Measurements from ENCODE around the gene CLRN3. TPM values are rescaled to one million over a fixed set of nuclear protein-coding genes. Genes with fewer than 3 reads are reported as not detected.

Gene CLRN3
- total RNA-seq, 1 experiment from 2014 or later: not detected

Other genes starting within 250 kb of the CLRN3 start
- not detected in 2 replicates for gene FOXI2, start 155.8 kb downstream of the CLRN3 start, total RNA-seq (2014; rRNA removed; shearing (Covaris generic))
- gene PTPRE, start 14.2 kb upstream of the CLRN3 start, total RNA-seq (2014; rRNA removed; shearing (Covaris generic)): not detected in 2 replicates
- 9.2 and 13.8 TPM in 2 replicates for gene MKI67, start 233.5 kb upstream of the CLRN3 start, total RNA-seq (2014; rRNA removed; shearing (Covaris generic))